Measurements from ENCODE around the gene KRTAP4-16. TPM values are rescaled to one million over a fixed set of nuclear protein-coding genes. Genes with fewer than 3 reads are reported as not detected.
"Not testable (repeated sequence)": the region's sequence is repeated elsewhere in the genome, so short reads cannot be mapped to it uniquely, and the experiment has no call there.

The KRTAP4-16 gene
- polyA plus RNA-seq, 4 donors: not detected

- peaks cover 0 to 12% (median 4%) of the 10 kb centered on the region in 3 donors for H3K27me3 ChIP-seq (ENCODE audit: control insufficient read depth in 3 of 3, insufficient read depth in 3 of 3, low read length in 3 of 3)
- H3K27ac ChIP-seq (ENCODE audit: low read depth in 1 of 3, low read length in 2 of 3); H3K9me3 ChIP-seq (ENCODE audit: control insufficient read depth in 2 of 2, insufficient read depth in 1 of 2, low read depth in 1 of 2, low read length in 1 of 2); FAIRE-seq; H3K36me3 ChIP-seq (ENCODE audit: control insufficient read depth in 3 of 3, insufficient read depth in 2 of 3, low read depth in 1 of 3, low read length in 3 of 3); DNase-seq; H3K4me3 ChIP-seq (ENCODE audit: low read depth in 1 of 3, low read length in 3 of 3); H3K4me1 ChIP-seq (ENCODE audit: control insufficient read depth in 3 of 3, insufficient read depth in 2 of 3, low read depth in 1 of 3, low read length in 2 of 3): not testable (repeated sequence)
- WGBS, 3 donors: 24 to 28% (median 25%) methylated on average over 10 to 12 of the region's 31 CpGs
Observed at GRCh38 chr17:41059276-41060051, 42.5 kb downstream of the KRTAP4-16 start.

GRCh38 chr17:41058741-41059140 lies 43.3 kb downstream of the KRTAP4-16 start:
- FAIRE-seq (no peak), DNase-seq (no peak)
- Histone ChIP-seq H3K4me3 (ENCODE audit: low read depth in 1 of 3, low read length in 3 of 3) (no peak overlapping the region), H3K27me3 (ENCODE audit: control insufficient read depth in 3 of 3, insufficient read depth in 3 of 3, low read length in 3 of 3) (peaks cover 0 to 12% (median 4%) of the 10 kb centered on the region in 3 donors), H3K36me3 (ENCODE audit: control insufficient read depth in 3 of 3, insufficient read depth in 2 of 3, low read depth in 1 of 3, low read length in 3 of 3) (no peaks in the 10 kb centered on the region), H3K4me1 (ENCODE audit: control insufficient read depth in 3 of 3, insufficient read depth in 2 of 3, low read depth in 1 of 3, low read length in 2 of 3) (no peaks in the 10 kb centered on the region), H3K9me3 (ENCODE audit: control insufficient read depth in 2 of 2, insufficient read depth in 1 of 2, low read depth in 1 of 2, low read length in 1 of 2) (no peaks in the 10 kb centered on the region), H3K27ac (ENCODE audit: low read depth in 1 of 3, low read length in 2 of 3) (no peak overlapping the region)
- WGBS, 3 donors: 67 to 86% (median 75%) methylated on average over 5 of the region's 5 CpGs

DNA sequence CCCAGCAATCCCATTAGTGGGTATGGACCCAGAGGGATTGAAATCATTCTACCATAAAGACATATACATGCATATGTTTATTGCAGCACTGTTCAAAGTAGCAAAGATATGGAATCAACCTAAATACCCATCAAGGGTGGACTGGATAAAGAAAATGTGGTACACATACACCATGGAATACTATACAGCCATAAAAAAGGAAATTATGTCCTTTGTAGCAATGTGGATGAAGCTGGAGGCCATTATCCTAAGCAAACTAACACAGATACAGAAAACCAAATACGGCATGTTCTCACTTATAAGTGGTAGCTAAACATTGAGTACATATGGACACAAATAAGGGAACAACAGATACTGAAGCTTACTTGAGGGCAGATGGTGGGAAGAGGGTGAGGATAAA lies 44.5 kb downstream of the KRTAP4-16 start:
- WGBS, 3 donors: 93 to 100% (median 96%) methylated on average over 1 of the region's 1 CpG
- Histone ChIP-seq H3K4me1 (ENCODE audit: control insufficient read depth in 3 of 3, insufficient read depth in 2 of 3, low read depth in 1 of 3, low read length in 2 of 3) (no peaks in the 10 kb centered on the region), H3K27me3 (ENCODE audit: control insufficient read depth in 3 of 3, insufficient read depth in 3 of 3, low read length in 3 of 3) (peaks cover 0 to 12% (median 4%) of the 10 kb centered on the region in 3 donors), H3K27ac (ENCODE audit: low read depth in 1 of 3, low read length in 2 of 3) (no peak overlapping the region), H3K4me3 (ENCODE audit: low read depth in 1 of 3, low read length in 3 of 3) (no peak overlapping the region), H3K9me3 (ENCODE audit: control insufficient read depth in 2 of 2, insufficient read depth in 1 of 2, low read depth in 1 of 2, low read length in 1 of 2) (no peaks in the 10 kb centered on the region), H3K36me3 (ENCODE audit: control insufficient read depth in 3 of 3, insufficient read depth in 2 of 3, low read depth in 1 of 3, low read length in 3 of 3) (no peaks in the 10 kb centered on the region)
- DNase-seq (no peak), FAIRE-seq (no peak)

- not testable (repeated sequence) for H3K9me3 ChIP-seq (ENCODE audit: control insufficient read depth in 2 of 2, insufficient read depth in 1 of 2, low read depth in 1 of 2, low read length in 1 of 2); H3K4me1 ChIP-seq (ENCODE audit: control insufficient read depth in 3 of 3, insufficient read depth in 2 of 3, low read depth in 1 of 3, low read length in 2 of 3); DNase-seq; H3K27me3 ChIP-seq (ENCODE audit: control insufficient read depth in 3 of 3, insufficient read depth in 3 of 3, low read length in 3 of 3); H3K27ac ChIP-seq (ENCODE audit: low read depth in 1 of 3, low read length in 2 of 3); FAIRE-seq; H3K4me3 ChIP-seq (ENCODE audit: low read depth in 1 of 3, low read length in 3 of 3); H3K36me3 ChIP-seq (ENCODE audit: control insufficient read depth in 3 of 3, insufficient read depth in 2 of 3, low read depth in 1 of 3, low read length in 3 of 3)
- WGBS, 3 donors: 13 to 43% (median 21%) methylated on average over 1 of the region's 6 CpGs
Observed at GRCh38 chr17:41055130-41055529, 46.9 kb downstream of the KRTAP4-16 start, which contains the start of gene KRTAP2-2. TSS of gene KRTAP2-2 (minus strand) at chr17:41055230. CDS start at chr17:41055211, 19 bp downstream.

DNA sequence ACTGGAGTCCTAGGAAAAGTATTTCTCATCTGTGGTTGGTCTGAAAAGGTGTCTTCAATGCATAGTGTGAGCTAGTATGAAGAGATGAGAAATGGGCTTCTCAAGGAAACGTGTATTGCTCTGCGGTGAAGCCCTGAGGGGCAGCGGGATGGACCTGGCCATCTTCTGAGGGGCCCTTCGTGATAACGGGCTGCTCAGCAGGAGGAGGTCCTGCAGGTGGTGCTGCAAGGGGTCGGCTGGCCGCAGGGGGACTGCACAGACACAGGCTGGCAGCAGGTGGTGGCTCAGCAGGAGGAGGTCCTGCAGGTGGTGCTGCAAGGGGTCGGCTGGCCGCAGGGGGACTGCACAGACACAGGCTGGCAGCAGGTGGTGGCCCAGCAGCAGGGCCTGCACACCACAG lies 47.5 kb downstream of the KRTAP4-16 start:
- DNase-seq; H3K36me3 ChIP-seq (ENCODE audit: control insufficient read depth in 3 of 3, insufficient read depth in 2 of 3, low read depth in 1 of 3, low read length in 3 of 3); FAIRE-seq; H3K9me3 ChIP-seq (ENCODE audit: control insufficient read depth in 2 of 2, insufficient read depth in 1 of 2, low read depth in 1 of 2, low read length in 1 of 2); H3K4me1 ChIP-seq (ENCODE audit: control insufficient read depth in 3 of 3, insufficient read depth in 2 of 3, low read depth in 1 of 3, low read length in 2 of 3); H3K27me3 ChIP-seq (ENCODE audit: control insufficient read depth in 3 of 3, insufficient read depth in 3 of 3, low read length in 3 of 3); H3K27ac ChIP-seq (ENCODE audit: low read depth in 1 of 3, low read length in 2 of 3); H3K4me3 ChIP-seq (ENCODE audit: low read depth in 1 of 3, low read length in 3 of 3): not testable (repeated sequence)
- WGBS, 3 donors: 65 to 69% (median 69%) methylated on average over 5 to 9 of the region's 9 CpGs

DNA sequence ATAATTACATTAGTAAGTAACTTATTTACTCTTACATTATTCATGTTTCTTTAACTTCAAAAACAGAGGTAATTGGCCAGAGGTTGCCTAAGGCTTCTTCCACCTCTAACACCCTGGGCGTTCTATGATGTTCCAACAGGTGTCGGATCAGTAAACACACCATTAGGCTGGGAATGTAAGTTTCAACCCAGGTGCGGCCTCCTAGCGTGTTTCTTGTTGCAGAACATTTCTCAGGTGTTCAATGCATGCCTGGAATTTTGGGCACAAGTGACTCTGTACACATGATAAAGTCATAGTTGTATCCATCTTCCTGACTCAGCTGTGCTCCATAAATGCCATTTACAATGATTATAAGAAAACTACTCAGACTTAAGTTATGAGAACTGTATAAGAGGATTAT lies 48.0 kb downstream of the KRTAP4-16 start:
- Histone ChIP-seq H3K9me3 (ENCODE audit: control insufficient read depth in 2 of 2, insufficient read depth in 1 of 2, low read depth in 1 of 2, low read length in 1 of 2) (no peaks in the 10 kb centered on the region), H3K4me3 (ENCODE audit: low read depth in 1 of 3, low read length in 3 of 3) (no peak overlapping the region), H3K27ac (ENCODE audit: low read depth in 1 of 3, low read length in 2 of 3) (no peak overlapping the region), H3K4me1 (ENCODE audit: control insufficient read depth in 3 of 3, insufficient read depth in 2 of 3, low read depth in 1 of 3, low read length in 2 of 3) (no peaks in the 10 kb centered on the region), H3K36me3 (ENCODE audit: control insufficient read depth in 3 of 3, insufficient read depth in 2 of 3, low read depth in 1 of 3, low read length in 3 of 3) (no peaks in the 10 kb centered on the region), H3K27me3 (ENCODE audit: control insufficient read depth in 3 of 3, insufficient read depth in 3 of 3, low read length in 3 of 3) (peaks cover 0 to 4% (median 3%) of the 10 kb centered on the region in 3 donors)
- DNase-seq: no peak
- FAIRE-seq: no peak
- WGBS, 3 donors: 86 to 89% (median 87%) methylated on average over 4 of the region's 4 CpGs

- no peaks in the 10 kb centered on the region for H3K36me3 ChIP-seq (ENCODE audit: control insufficient read depth in 3 of 3, insufficient read depth in 2 of 3, low read depth in 1 of 3, low read length in 3 of 3)
- FAIRE-seq (no peak), DNase-seq (no peak)
- peaks cover 0 to 8% (median 7%) of the 10 kb centered on the region in 3 donors for H3K27me3 ChIP-seq (ENCODE audit: control insufficient read depth in 3 of 3, insufficient read depth in 3 of 3, low read length in 3 of 3)
- no peaks in the 10 kb centered on the region for H3K4me1 ChIP-seq (ENCODE audit: control insufficient read depth in 3 of 3, insufficient read depth in 2 of 3, low read depth in 1 of 3, low read length in 2 of 3)
- H3K27ac ChIP-seq (ENCODE audit: low read depth in 1 of 3, low read length in 2 of 3): no peak overlapping the region
- no peaks in the 10 kb centered on the region for H3K9me3 ChIP-seq (ENCODE audit: control insufficient read depth in 2 of 2, insufficient read depth in 1 of 2, low read depth in 1 of 2, low read length in 1 of 2)
- H3K4me3 ChIP-seq (ENCODE audit: low read depth in 1 of 3, low read length in 3 of 3): no peak overlapping the region
Observed at GRCh38 chr17:41052566-41052965, 49.4 kb downstream of the KRTAP4-16 start.

All from small intestine (tissue), 7 donors.